ENCODE measurements around the gene RAD51C. TPM values are rescaled to one million over a fixed set of nuclear protein-coding genes. Genes with fewer than 3 reads are reported as not detected.
"Not testable (repeated sequence)": the region's sequence is repeated elsewhere in the genome, so short reads cannot be mapped to it uniquely, and the experiment has no call there.

RAD51C gene
- polyA plus RNA-seq, 1 donor, result 23.8 TPM

GRCh38 chr17:58747674-58748073, 55.3 kb downstream of the RAD51C start:
- no peak for DNase-seq

GRCh38 chr17:58749627-58750026, 57.2 kb downstream of the RAD51C start:
- not testable (repeated sequence) for DNase-seq

DNA sequence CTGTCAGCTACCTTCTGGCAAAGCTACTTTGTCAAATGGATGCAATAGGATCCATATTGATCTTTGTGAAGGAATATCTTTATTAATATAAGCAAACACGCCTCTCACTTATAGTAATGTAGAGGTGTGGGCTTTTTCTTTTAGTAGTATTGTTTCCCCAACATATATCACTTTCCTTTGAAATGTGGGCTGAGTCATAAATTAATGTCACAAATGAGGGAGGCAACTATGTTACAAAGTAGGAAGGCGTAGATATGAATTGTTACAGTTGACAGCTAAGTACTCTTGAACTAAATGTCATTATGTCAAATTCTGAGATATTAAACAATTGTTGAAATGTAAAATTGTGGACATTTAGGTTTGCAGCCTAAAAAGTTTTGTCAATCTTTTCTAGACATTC, 60.6 kb downstream of the RAD51C start:
- no peak for DNase-seq

DNA sequence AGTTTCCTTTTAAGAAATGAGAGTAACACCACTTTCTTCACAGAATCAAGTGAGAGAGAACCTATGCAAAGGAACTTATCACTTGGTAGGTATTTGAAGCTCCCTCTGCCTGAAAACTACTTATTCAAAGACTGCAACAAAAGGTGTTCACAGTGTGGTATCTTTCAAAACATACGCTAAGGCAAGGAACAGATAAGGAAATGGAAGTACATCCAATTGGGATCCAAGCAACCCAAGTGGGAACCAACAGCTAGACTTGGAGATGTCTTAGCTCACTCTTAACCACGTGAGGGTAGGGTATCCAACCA, 62.8 kb downstream of the RAD51C start:
- DNase-seq, result no peak

DNA sequence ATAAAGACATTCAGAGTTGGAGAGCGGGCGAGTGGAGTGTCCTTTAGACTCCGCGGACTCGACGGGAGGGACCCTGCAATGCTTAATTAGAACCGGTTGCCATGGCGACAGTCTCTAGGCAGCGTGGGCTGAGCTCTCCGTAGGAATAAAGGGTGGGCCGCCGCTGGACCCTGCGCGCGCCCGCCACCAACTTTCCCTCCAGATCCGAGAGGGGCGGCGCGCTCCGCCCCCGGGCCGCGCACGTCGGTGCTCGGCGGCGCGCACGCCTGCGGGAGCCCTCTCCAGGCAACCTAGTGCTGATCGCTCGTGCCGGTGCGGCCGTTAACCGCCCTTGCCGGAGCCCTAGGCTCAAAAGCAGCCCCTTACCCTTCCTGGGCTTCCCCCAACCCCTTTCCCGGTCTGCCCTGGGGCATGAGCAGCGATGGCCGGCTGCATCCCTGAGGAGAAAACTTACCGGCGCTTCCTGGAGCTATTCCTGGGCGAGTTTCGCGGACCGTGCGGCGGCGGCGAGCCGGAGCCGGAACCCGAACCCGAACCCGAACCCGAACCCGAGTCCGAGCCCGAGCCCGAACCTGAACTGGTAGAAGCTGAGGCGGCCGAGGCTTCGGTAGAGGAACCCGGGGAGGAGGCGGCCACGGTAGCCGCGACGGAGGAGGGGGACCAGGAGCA, 63.3 kb downstream of the RAD51C start, which contains the start of gene PPM1E:
TSS of gene PPM1E (plus strand) at position 278 of the 669 bp plus-strand sequence.
- DNase-seq, result peak; percentile 66

DNA sequence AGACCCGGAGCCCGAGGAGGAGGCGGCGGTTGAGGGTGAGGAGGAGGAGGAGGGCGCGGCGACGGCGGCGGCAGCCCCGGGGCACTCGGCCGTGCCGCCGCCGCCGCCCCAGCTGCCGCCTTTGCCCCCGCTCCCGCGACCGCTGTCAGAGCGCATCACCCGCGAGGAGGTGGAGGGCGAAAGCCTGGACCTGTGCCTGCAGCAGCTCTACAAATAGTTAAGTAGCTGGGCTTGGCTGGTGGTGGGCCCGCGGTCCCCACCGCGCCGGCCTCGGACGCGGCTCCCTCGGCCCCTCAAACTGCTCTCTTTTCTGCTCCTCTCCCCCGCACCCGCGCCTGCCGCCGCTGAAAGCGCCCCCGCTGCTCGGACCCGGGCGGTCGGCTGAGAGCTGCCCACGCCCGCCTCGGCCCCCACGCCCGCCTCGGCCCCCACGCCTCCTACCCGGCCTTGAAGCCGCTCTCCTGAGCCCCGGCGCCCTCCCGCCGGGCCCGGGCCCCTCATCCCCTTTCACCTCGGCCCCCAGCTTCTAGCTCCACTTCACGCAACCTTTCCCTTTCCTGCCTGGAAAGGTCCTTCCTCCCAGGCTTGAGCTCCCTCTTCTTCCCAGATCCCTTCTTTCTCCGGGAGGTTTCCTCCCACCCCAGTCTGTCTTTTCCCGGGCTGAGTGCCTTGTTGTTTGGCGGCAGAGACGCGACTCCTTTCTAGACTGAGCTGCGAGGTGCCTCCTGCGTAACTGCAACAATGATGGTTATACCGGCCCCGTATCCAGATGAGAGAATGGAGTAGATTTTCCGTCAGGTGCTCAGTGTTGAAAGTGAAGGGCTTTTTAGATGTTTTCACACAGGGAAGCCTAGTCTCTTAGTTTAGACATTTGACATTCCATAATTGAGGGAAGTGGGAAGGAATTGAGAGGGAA, 64.1 kb downstream of the RAD51C start:
- no peak for DNase-seq

DNA sequence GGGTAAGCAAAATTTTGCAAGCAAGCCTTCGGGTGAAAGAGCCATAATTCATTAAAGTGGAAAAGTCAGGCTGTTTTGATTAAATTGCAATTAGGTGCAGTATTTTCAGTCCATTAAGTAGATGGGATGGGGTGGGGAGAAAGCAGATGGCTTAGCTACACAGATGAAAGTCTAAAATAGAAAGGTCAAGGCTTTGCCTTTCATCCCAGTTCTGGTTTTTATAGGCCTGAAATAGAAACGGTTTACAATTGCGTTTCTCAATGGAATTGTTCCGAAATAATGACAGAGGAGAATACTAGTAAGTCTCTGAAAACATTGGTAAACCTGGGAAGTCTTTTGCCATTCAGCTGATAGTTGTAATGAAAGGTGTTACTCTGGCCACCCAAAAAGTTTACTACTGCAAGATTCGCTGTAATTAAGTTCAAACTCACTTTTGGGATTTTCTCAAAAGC, 64.8 kb downstream of the RAD51C start:
- no peak for DNase-seq

- no peak for DNase-seq
Measured at GRCh38 chr17:58758890-58759289, 66.5 kb downstream of the RAD51C start.

DNA sequence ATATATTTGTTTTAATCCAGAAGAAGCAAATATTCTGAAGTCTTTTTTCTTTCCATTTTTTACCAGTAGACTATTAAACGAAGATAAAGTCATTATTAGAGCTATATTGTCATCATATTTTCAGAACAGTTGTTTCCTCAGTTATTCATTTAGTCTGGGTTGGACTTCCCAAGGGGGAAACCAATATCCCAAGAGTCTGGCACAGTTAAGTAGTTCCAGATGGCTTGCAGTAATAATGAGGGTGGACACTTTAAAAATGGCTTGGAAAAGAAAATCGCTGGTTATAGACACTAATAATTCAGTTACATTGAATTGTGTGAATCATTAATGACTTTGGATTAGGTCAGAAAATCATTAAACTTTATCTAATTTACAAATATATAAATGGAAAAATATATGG, 67.1 kb downstream of the RAD51C start:
- no peak for DNase-seq

GRCh38 chr17:58760248-58760647, 67.8 kb downstream of the RAD51C start:
- DNase-seq, result no peak

GRCh38 chr17:58763263-58763662, 70.9 kb downstream of the RAD51C start:
- no peak for DNase-seq

- no peak for DNase-seq
Measured at GRCh38 chr17:58764373-58764772, 72.0 kb downstream of the RAD51C start.

GRCh38 chr17:58778482-58778881, 86.1 kb downstream of the RAD51C start:
- not testable (repeated sequence) for DNase-seq

DNA sequence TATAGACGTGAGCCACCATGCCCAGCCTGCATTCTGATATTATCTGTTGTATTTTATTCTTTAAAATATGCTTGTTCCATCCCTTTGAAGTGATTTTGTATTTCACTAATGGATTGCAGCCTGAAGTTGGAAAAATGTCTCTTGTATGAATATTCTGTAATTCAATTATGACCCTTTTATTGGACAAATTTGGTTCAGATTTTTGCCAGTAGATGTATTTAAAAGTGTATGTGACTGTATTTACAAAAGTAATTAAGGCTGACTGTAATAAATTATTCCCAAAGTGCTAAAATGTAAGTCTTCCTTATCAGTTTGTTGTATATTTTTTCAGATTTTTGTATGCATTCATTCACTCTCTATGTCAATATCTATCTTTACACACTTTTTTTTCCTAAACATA, 87.0 kb downstream of the RAD51C start:
- no peak for DNase-seq

DNA sequence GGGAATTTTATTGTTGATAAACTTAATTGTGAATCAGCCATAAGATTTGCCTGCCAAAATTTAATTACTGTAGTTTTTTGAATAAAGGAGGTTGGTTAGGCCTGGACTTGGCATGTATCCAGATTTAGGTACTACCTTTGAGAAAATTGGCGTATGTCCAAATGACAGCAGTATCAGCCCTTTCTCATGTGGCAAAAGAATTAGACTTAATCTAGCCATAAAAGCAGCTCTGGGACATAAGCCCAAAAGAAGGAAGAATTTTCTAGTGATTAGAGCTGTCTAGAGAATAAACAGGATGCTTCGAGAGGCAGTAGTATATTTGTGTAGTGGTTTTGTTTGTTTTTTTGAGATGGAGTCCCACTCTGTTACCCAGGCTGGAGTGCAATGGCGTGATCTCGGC, 91.0 kb downstream of the RAD51C start:
- DNase-seq, result no peak

- no peak for DNase-seq
Measured at GRCh38 chr17:58785097-58785496, 92.7 kb downstream of the RAD51C start.

Other genes starting within 250 kb of the RAD51C start
- 0.05 TPM for gene HSF5, start 204.2 kb upstream of the RAD51C start, polyA plus RNA-seq (ENCODE audit: insufficient read length)
- 22.1 TPM for gene MTMR4, start 178.0 kb upstream of the RAD51C start, polyA plus RNA-seq (ENCODE audit: insufficient read length)
- gene TEX14, start 557 bp upstream of the RAD51C start, polyA plus RNA-seq (ENCODE audit: insufficient read length), result 4.7 TPM
- gene PPM1E, start 63.3 kb downstream of the RAD51C start, polyA plus RNA-seq (ENCODE audit: insufficient read length), result 2.2 TPM

All from hindlimb muscle (tissue), 1 donor.